ENCODE data around the gene MCF2L2.
"Not testable (repeated sequence)": the region's sequence is repeated elsewhere in the genome, so short reads cannot be mapped to it uniquely, and the experiment has no call there.

MCF2L2 gene

GRCh38 chr3:183449791-183450190 is 21.4 kb upstream of the MCF2L2 start:
- no peak for TF ChIP-seq POLR2A (IDR thresholded peaks at IDR 0.05; ENCODE audit: low read depth, low read length)
- FAIRE-seq: no peak
- no peak for DNase-seq (ENCODE audit: insufficient read length, low spot score)

GRCh38 chr3:183449391-183449790 is 21.0 kb upstream of the MCF2L2 start:
- no peak for TF ChIP-seq POLR2A (IDR thresholded peaks at IDR 0.05; ENCODE audit: low read depth, low read length)
- DNase-seq (ENCODE audit: insufficient read length, low spot score) (no peak), FAIRE-seq (peak; percentile 87)

- FAIRE-seq (no peak), DNase-seq (ENCODE audit: insufficient read length, low spot score) (no peak)
- TF ChIP-seq POLR2A (IDR thresholded peaks at IDR 0.05; ENCODE audit: low read depth, low read length): no peak
Observed at GRCh38 chr3:183448369-183449128, 20.1 kb upstream of the MCF2L2 start.

- DNase-seq (ENCODE audit: insufficient read length, low spot score): peak; percentile 65
- peak; percentile 82 for TF ChIP-seq POLR2A (IDR thresholded peaks at IDR 0.05; ENCODE audit: low read depth, low read length)
- peak; percentile 90 for FAIRE-seq
Observed at GRCh38 chr3:183447206-183448001, 19.0 kb upstream of the MCF2L2 start.

- no peak for DNase-seq (ENCODE audit: insufficient read length, low spot score)
- no peak for TF ChIP-seq POLR2A (IDR thresholded peaks at IDR 0.05; ENCODE audit: low read depth, low read length)
- no peak for FAIRE-seq
Observed at GRCh38 chr3:183446838-183447205, 18.4 kb upstream of the MCF2L2 start.

- no peak for TF ChIP-seq POLR2A (IDR thresholded peaks at IDR 0.05; ENCODE audit: low read depth, low read length)
- DNase-seq (ENCODE audit: insufficient read length, low spot score) (no peak), FAIRE-seq (no peak)
Observed at GRCh38 chr3:183444748-183445147, 16.3 kb upstream of the MCF2L2 start.

- no peak for DNase-seq (ENCODE audit: insufficient read length, low spot score)
- FAIRE-seq: no peak
- TF ChIP-seq POLR2A (IDR thresholded peaks at IDR 0.05; ENCODE audit: low read depth, low read length): no peak
Observed at GRCh38 chr3:183443395-183444385, 15.3 kb upstream of the MCF2L2 start.

- FAIRE-seq (no peak), DNase-seq (ENCODE audit: insufficient read length, low spot score) (no peak)
- TF ChIP-seq POLR2A (IDR thresholded peaks at IDR 0.05; ENCODE audit: low read depth, low read length): no peak
Observed at GRCh38 chr3:183442994-183443393, 14.6 kb upstream of the MCF2L2 start.

GRCh38 chr3:183440521-183440920 is 12.1 kb upstream of the MCF2L2 start:
- not testable (repeated sequence) for FAIRE-seq; DNase-seq (ENCODE audit: insufficient read length, low spot score)

GRCh38 chr3:183439515-183439914 is 11.1 kb upstream of the MCF2L2 start:
- DNase-seq (ENCODE audit: insufficient read length, low spot score) (no peak), FAIRE-seq (no peak)
- TF ChIP-seq POLR2A (IDR thresholded peaks at IDR 0.05; ENCODE audit: low read depth, low read length): no peak

GRCh38 chr3:183438735-183439134 is 10.3 kb upstream of the MCF2L2 start:
- DNase-seq (ENCODE audit: insufficient read length, low spot score): no peak
- no peak for FAIRE-seq
- TF ChIP-seq POLR2A (IDR thresholded peaks at IDR 0.05; ENCODE audit: low read depth, low read length): no peak

- no peak for FAIRE-seq
- no peak for DNase-seq (ENCODE audit: insufficient read length, low spot score)
- no peak for TF ChIP-seq POLR2A (IDR thresholded peaks at IDR 0.05; ENCODE audit: low read depth, low read length)
Observed at GRCh38 chr3:183437666-183438564, 9.5 kb upstream of the MCF2L2 start.

- TF ChIP-seq POLR2A (IDR thresholded peaks at IDR 0.05; ENCODE audit: low read depth, low read length): no peak
- DNase-seq (ENCODE audit: insufficient read length, low spot score) (no peak), FAIRE-seq (no peak)
Observed at GRCh38 chr3:183437061-183437460, 8.6 kb upstream of the MCF2L2 start.
